ENCODE data around the gene REXO4. TPM values are rescaled to one million over a fixed set of nuclear protein-coding genes. Genes with fewer than 3 reads are reported as not detected.

Gene REXO4
- total and polyA plus RNA-seq, 2 experiments from 2014 or later = 31.1 to 36.3 TPM

- Histone ChIP-seq H3K36me3 (ENCODE audit: insufficient read depth) (no peaks in the 10 kb centered on the region), H3K4me3 (no peak overlapping the region), H2AFZ (no peak overlapping the region), H3K27ac (ENCODE audit: low read depth) (no peak overlapping the region), H3K27me3 (ENCODE audit: insufficient read depth) (no peaks in the 10 kb centered on the region), H3K4me1 (ENCODE audit: insufficient read depth) (peaks cover 9% of the 10 kb centered on the region; the same call in 1 of the 2 replicates), H3K9me2 (ENCODE audit: insufficient read depth) (no peaks in the 10 kb centered on the region), H3K79me2 (replicated peaks; ENCODE audit: insufficient read depth) (no peaks in the 10 kb centered on the region), H3K4me2 (no peak overlapping the region), H4K20me1 (replicated peaks; ENCODE audit: insufficient read depth) (no peaks in the 10 kb centered on the region), H3F3A (replicated peaks; ENCODE audit: low read depth) (no peaks in the 10 kb centered on the region)
- no peak for ATAC-seq
- Mint-ChIP-seq H3K27ac (no peak overlapping the region), H3K27me3 (ENCODE audit: insufficient read depth, low read depth, poor library complexity) (peaks cover 5% of the 10 kb centered on the region), H3K9me3 (no peaks in the 10 kb centered on the region), H3K36me3 (ENCODE audit: low read depth) (no peaks in the 10 kb centered on the region), H3K4me1 (0 out of 3 replicates have a peak, but pooled peaks cover 3% of the 10 kb centered on the region), H3K4me3 (no peak overlapping the region)
- no peak for TF ChIP-seq REST (IDR thresholded peaks at IDR 0.05; ENCODE audit: unreplicated experiment)
- no peak for TF ChIP-seq ZNF331 (CRISPR knock-in tag; IDR thresholded peaks at IDR 0.05; ENCODE audit: low read depth)
- no peak for TF ChIP-seq JUNB (IDR thresholded peaks at IDR 0.05; ENCODE audit: unreplicated experiment)
- no peak for TF ChIP-seq CTCF (conservative IDR thresholded peaks at IDR 0.05; ENCODE audit: low read depth in 2 of 2)
- TF ChIP-seq CREB1 (CRISPR knock-in tag; IDR thresholded peaks at IDR 0.05; ENCODE audit: low read depth) = no peak
- no peak for TF ChIP-seq POLR2AphosphoS5 (IDR thresholded peaks at IDR 0.05; ENCODE audit: low read depth)
- TF ChIP-seq STAT1 (IDR thresholded peaks at IDR 0.05; ENCODE audit: unreplicated experiment) = no peak
- TF ChIP-seq ZNF462 (CRISPR knock-in tag; IDR thresholded peaks at IDR 0.05) = no peak
- TF ChIP-seq ETS1 (IDR thresholded peaks at IDR 0.05) = no peak
- TF ChIP-seq EZH2 (IDR thresholded peaks at IDR 0.05; ENCODE audit: low read depth, unreplicated experiment) = no peak
- no peak for TF ChIP-seq NANOG (IDR thresholded peaks at IDR 0.05; ENCODE audit: borderline replicate concordance)
- TF ChIP-seq EZH2phosphoT487 (IDR thresholded peaks at IDR 0.05; ENCODE audit: unreplicated experiment) = no peak
- TF ChIP-seq ZNF114 (CRISPR knock-in tag; IDR thresholded peaks at IDR 0.05) = no peak
- no peak for DNase-seq (ENCODE audit: low spot score)
These were observed 36.5 kb upstream of the REXO4 start for GRCh38 chr9:133454325-133454724.

Measured in GM23338 (cell line).